HEK293T (cell line): ENCODE data around the gene RAD51B.

Source experiments
- ARNT ChIP-seq: fragments of 450-650 bp; IDR thresholded peaks from 2 replicates; pipeline ENCODE4 v1.6.1; 2017; ENCODE audit warnings: mild to moderate bottlenecking
- BHLHE40 ChIP-seq: fragments of 450-650 bp; IDR thresholded peaks from 2 replicates; pipeline ENCODE4 v1.6.1; 2016; ENCODE audit warnings: mild to moderate bottlenecking, moderate library complexity, borderline replicate concordance
- ELF4 ChIP-seq: fragments of 450-650 bp; IDR thresholded peaks from 2 replicates; pipeline ENCODE4 v1.6.1; 2017; ENCODE audit warnings: antibody characterized with exemption
- FOXA1 ChIP-seq: fragments of 450-650 bp; IDR thresholded peaks from 2 replicates; pipeline ENCODE4 v1.6.1; 2016; ENCODE audit warnings: mild to moderate bottlenecking
- FOXM1 ChIP-seq: fragments of 450-650 bp; IDR thresholded peaks from 2 replicates; pipeline ENCODE4 v1.6.1; 2017; ENCODE audit warnings: mild to moderate bottlenecking, borderline replicate concordance
- HDGF ChIP-seq: fragments of 450-650 bp; IDR thresholded peaks from 2 replicates; pipeline ENCODE4 v1.6.1; 2017; ENCODE audit warnings: antibody characterized with exemption, borderline replicate concordance
- NFRKB ChIP-seq: fragments of 450-650 bp; IDR thresholded peaks from 2 replicates; pipeline ENCODE4 v1.6.1; 2016; ENCODE audit warnings: mild to moderate bottlenecking, moderate library complexity
- SP1 ChIP-seq: fragments of 450-650 bp; IDR thresholded peaks from 2 replicates; pipeline ENCODE4 v1.6.1; 2017
- SUZ12 ChIP-seq: fragments of 450-650 bp; IDR thresholded peaks from 2 replicates; pipeline ENCODE4 v1.6.1; 2016; ENCODE audit warnings: mild to moderate bottlenecking
- TARDBP ChIP-seq: fragments of 450-650 bp; IDR thresholded peaks from 2 replicates; pipeline ENCODE4 v1.6.1; 2016
- ZNF384 ChIP-seq: fragments of 450-650 bp; IDR thresholded peaks from 2 replicates; pipeline ENCODE4 v1.6.1; 2016

GRCh38 chr14:68250927-68251768, 431.6 kb downstream of the RAD51B start:
- TF ChIP-seq SP1 = no peak
- TF ChIP-seq SUZ12 = no peak
- TF ChIP-seq ZNF384 = no peak
- TF ChIP-seq FOXM1 = no peak
- no peak for TF ChIP-seq NFRKB
- no peak for TF ChIP-seq ARNT
- no peak for TF ChIP-seq TARDBP
- TF ChIP-seq FOXA1 = no peak
- no peak for TF ChIP-seq HDGF
- TF ChIP-seq BHLHE40 = no peak
- no peak for TF ChIP-seq ELF4
